HepG2 (cell line): Measurements from ENCODE around the gene MARK2. TPM values are rescaled to one million over a fixed set of nuclear protein-coding genes. Genes with fewer than 3 reads are reported as not detected.
A peak's percentile ranks its signal among the peaks of the same experiment; 100 is the strongest.

Experiments used
- EED ChIP-seq: sonication (generic); formaldehyde crosslinking; IDR thresholded peaks from 2 replicates; pipeline ENCODE4 v1.5.0; 2020; ENCODE audit warnings: mild to moderate bottlenecking, missing genetic modification reagents
- JDP2 ChIP-seq: sonication (generic); formaldehyde crosslinking; IDR thresholded peaks from 2 replicates; pipeline ENCODE4 v1.8.1; 2022; ENCODE audit warnings: missing genetic modification reagents, borderline replicate concordance
- KLF11 ChIP-seq: IDR thresholded peaks from 2 replicates; pipeline ENCODE4 v1.6.1; 2016; ENCODE audit warnings: missing compliant biosample characterization
- MLLT10 ChIP-seq: sonication (generic); formaldehyde crosslinking; IDR thresholded peaks from 2 replicates; pipeline ENCODE4 v1.4.0; 2020; ENCODE audit warnings: missing genetic modification reagents
- MTF2 ChIP-seq: sonication (generic); formaldehyde crosslinking; IDR thresholded peaks from 2 replicates; pipeline ENCODE4 v1.5.0; 2020; ENCODE audit warnings: missing genetic modification reagents, borderline replicate concordance
- NFATC3 ChIP-seq: sonication (generic); formaldehyde crosslinking; IDR thresholded peaks from 2 replicates; pipeline ENCODE4 v1.5.1; 2020; ENCODE audit warnings: mild to moderate bottlenecking, missing genetic modification reagents
- NR2C2 ChIP-seq: sonication (generic); formaldehyde crosslinking; IDR thresholded peaks from 2 replicates; pipeline ENCODE4 v1.4.0; 2020; ENCODE audit warnings: missing genetic modification reagents, mild to moderate bottlenecking, moderate library complexity, borderline replicate concordance
- PCBP1 ChIP-seq: fragments of 200-400 bp; formaldehyde crosslinking; IDR thresholded peaks from 2 replicates; pipeline ENCODE4 v1.6.1; 2017; ENCODE audit warnings: mild to moderate bottlenecking, low read depth, low read length, borderline replicate concordance
- PLRG1 ChIP-seq: fragments of 450-650 bp; conservative IDR thresholded peaks from 2 replicates; pipeline ENCODE4 v1.6.1; 2016
- SIN3B ChIP-seq: fragments of 150-350 bp; IDR thresholded peaks from 2 replicates; pipeline ENCODE4 v1.6.1; 2014; ENCODE audit warnings: low read length
- SSRP1 ChIP-seq: IDR thresholded peaks from 2 replicates; pipeline ENCODE4 v1.6.1; 2016; ENCODE audit warnings: control low read depth
- STAT5B ChIP-seq: sonication (generic); formaldehyde crosslinking; IDR thresholded peaks from 2 replicates; pipeline ENCODE4 v1.4.0; 2020; ENCODE audit warnings: missing genetic modification reagents
- TBX2 ChIP-seq: sonication (generic); formaldehyde crosslinking; IDR thresholded peaks from 2 replicates; pipeline ENCODE4 v1.5.0; 2020; ENCODE audit warnings: missing genetic modification reagents, mild to moderate bottlenecking, borderline replicate concordance
- TOE1 ChIP-seq: sonication (generic); formaldehyde crosslinking; IDR thresholded peaks from 2 replicates; pipeline ENCODE4 v1.4.0; 2020; ENCODE audit warnings: mild to moderate bottlenecking, missing genetic modification reagents
- XRCC5 ChIP-seq: fragments of 200-400 bp; formaldehyde crosslinking; optimal IDR thresholded peaks from 2 replicates; pipeline ENCODE3; 2017; ENCODE audit warnings: mild to moderate bottlenecking, low read length
- ZFP37 ChIP-seq: sonication (generic); formaldehyde crosslinking; IDR thresholded peaks from 2 replicates; pipeline ENCODE4 v1.4.0; 2020; ENCODE audit warnings: missing genetic modification reagents, borderline replicate concordance
- ZFX ChIP-seq: sonication (generic); formaldehyde crosslinking; IDR thresholded peaks from 2 replicates; pipeline ENCODE4 v1.4.0; 2020; ENCODE audit warnings: mild to moderate bottlenecking, low read depth, missing genetic modification reagents, moderate library complexity
- ZNF207 ChIP-seq: fragments of 450-650 bp; IDR thresholded peaks from 2 replicates; pipeline ENCODE4 v1.6.1; 2016; ENCODE audit warnings: antibody characterized with exemption, borderline replicate concordance
- ZNF660 ChIP-seq: sonication (generic); formaldehyde crosslinking; IDR thresholded peaks from 2 replicates; pipeline ENCODE4 v1.5.1; 2020; ENCODE audit warnings: mild to moderate bottlenecking, low read depth, missing genetic modification reagents, borderline replicate concordance
- ZNF678 ChIP-seq: sonication (generic); formaldehyde crosslinking; IDR thresholded peaks from 2 replicates; pipeline ENCODE4 v1.4.0; 2020; ENCODE audit warnings: mild to moderate bottlenecking, missing genetic modification reagents
- ZNF766 ChIP-seq: sonication (generic); formaldehyde crosslinking; IDR thresholded peaks from 2 replicates; pipeline ENCODE4 v1.5.0; 2020; ENCODE audit warnings: missing genetic modification reagents, borderline replicate concordance
- ZNF772 ChIP-seq: sonication (generic); formaldehyde crosslinking; IDR thresholded peaks from 2 replicates; pipeline ENCODE4 v1.5.0; 2020; ENCODE audit warnings: mild to moderate bottlenecking, missing genetic modification reagents
- ZSCAN29 ChIP-seq: sonication (generic); formaldehyde crosslinking; conservative IDR thresholded peaks from 2 replicates; pipeline ENCODE4 v1.4.0; 2020; ENCODE audit warnings: mild to moderate bottlenecking, missing genetic modification reagents
- polyA plus RNA-seq, 8 experiments: library from polyadenylated mRNA; depleted of rRNA in 3 of 8; stranded (reverse) in 7 of 8; unstranded in 1 of 8; fragments of >200 nt; fragmentation: Illumina TruSeq in 4 of 8; extraction: Trizol in 4 of 8; gene quantifications; 2 replicates each; pipeline versions ENCODE4 v1.2.1 to v1.2.3, GENCODE V29; 2011 to 2016; ENCODE audit warnings: low read depth in 4 of 8, missing spikeins in 1 of 8, mixed read lengths in 1 of 8; ENCODE audit not compliant: insufficient read depth in 1 of 8
- total RNA-seq, 5 experiments: library from RNA; depleted of rRNA; stranded (reverse); fragments of >200 nt; fragmentation: Illumina TruSeq; extraction: Trizol; gene quantifications; 2 replicates each; pipeline ENCODE4 v1.2.3, GENCODE V29; 2016; ENCODE audit warnings: low read depth in 1 of 5
- TF ChIP-seq, protein P1 (sequence below): sonication (generic); formaldehyde crosslinking; conservative IDR thresholded peaks from 2 replicates; pipeline ENCODE4 v1.8.0; 2022; ENCODE audit warnings: missing genetic modification reagents
- TF ChIP-seq, protein P2 (sequence below): IDR thresholded peaks from 2 replicates; pipeline ENCODE4 v1.6.1; 2016; ENCODE audit warnings: mild to moderate bottlenecking
- TF ChIP-seq, protein P3 (sequence below): fragments of 450-650 bp; IDR thresholded peaks from 2 replicates; pipeline ENCODE4 v1.6.1; 2017
- TF ChIP-seq, protein P4 (sequence below): sonication (generic); formaldehyde crosslinking; IDR thresholded peaks from 2 replicates; pipeline ENCODE4 v1.5.0; 2020; ENCODE audit warnings: missing genetic modification reagents

MARK2 gene
- total and polyA plus RNA-seq, 2 of the 13 experiments (the other 11 are each of a cell fraction or from before 2014, with no cell fraction given) = 13.5 to 13.9 TPM

DNA sequence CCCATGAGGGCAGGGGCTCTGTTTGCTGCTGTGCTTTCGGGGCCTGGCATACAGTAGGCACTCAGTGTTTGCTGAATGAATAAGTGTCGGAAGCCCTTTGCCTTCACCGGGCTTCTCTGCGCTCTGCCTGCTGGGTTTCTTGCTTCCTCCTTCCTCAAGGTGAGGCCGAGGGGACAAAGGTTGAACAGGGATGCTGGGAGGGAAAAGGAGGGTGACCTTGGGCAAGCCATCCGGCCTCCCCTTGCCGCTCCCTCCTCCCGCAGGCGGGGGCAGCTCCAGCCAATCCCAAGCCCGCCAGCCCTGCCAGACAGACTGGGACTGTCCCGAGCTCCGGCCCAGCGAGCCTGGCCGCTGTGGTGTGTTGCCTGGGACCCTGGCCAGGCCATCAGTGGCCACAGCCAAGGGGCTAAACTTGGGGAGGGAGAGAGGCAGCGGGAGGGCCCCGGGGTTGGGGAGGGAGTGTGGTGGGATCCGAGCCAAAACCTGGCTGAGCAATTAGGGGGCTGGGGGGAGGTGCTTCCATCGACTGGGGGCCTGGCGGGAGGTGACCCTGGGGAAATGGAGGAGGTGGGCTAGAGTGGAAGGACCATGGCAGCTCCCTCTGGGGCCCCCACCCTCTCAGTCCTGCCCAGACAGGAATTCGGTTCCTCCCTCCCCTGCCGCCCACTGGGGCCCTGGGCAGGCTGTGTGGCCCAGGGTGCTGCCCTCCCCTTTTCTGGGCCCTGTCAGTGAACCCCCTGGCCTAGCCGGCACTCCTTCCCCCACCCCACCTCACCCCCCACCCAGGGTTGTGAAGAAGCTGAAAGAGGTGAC lies 81.4 kb downstream of the MARK2 start (continued):
- TF ChIP-seq MTF2 (CRISPR knock-in tag) = no peak
- TF ChIP-seq TOE1 (CRISPR knock-in tag) = no peak
- TF ChIP-seq NR2C2 (CRISPR knock-in tag) = peak; percentile 25; the same call in 1 of the 2 replicates
- TF ChIP-seq PLRG1 = no peak
- TF ChIP-seq MLLT10 (CRISPR knock-in tag) = no peak
- TF ChIP-seq TBX2 (CRISPR knock-in tag) = no peak
- peak; percentile 38 for TF ChIP-seq XRCC5
- TF ChIP-seq ZFP37 (CRISPR knock-in tag) = no peak
- TF ChIP-seq ZNF207 = no peak
- TF ChIP-seq, protein P1, sequence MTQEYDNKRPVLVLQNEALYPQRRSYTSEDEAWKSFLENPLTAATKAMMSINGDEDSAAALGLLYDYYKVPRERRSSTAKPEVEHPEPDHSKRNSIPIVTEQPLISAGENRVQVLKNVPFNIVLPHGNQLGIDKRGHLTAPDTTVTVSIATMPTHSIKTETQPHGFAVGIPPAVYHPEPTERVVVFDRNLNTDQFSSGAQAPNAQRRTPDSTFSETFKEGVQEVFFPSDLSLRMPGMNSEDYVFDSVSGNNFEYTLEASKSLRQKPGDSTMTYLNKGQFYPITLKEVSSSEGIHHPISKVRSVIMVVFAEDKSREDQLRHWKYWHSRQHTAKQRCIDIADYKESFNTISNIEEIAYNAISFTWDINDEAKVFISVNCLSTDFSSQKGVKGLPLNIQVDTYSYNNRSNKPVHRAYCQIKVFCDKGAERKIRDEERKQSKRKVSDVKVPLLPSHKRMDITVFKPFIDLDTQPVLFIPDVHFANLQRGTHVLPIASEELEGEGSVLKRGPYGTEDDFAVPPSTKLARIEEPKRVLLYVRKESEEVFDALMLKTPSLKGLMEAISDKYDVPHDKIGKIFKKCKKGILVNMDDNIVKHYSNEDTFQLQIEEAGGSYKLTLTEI = no peak
- TF ChIP-seq KLF11 (CRISPR knock-in tag) = no peak
- no peak; the same call in 1 of the 2 replicates for TF ChIP-seq ZSCAN29
- TF ChIP-seq ZNF678 = no peak
- TF ChIP-seq NFATC3 (CRISPR knock-in tag) = no peak; the same call in 1 of the 2 replicates
- no peak for TF ChIP-seq PCBP1
- no peak for TF ChIP-seq SIN3B
- TF ChIP-seq ZNF660 (CRISPR knock-in tag) = no peak
- TF ChIP-seq STAT5B (CRISPR knock-in tag) = no peak
- no peak for TF ChIP-seq JDP2 (CRISPR knock-in tag)
- TF ChIP-seq ZNF766 (CRISPR knock-in tag) = no peak
- TF ChIP-seq EED = no peak
- TF ChIP-seq, protein P2, sequence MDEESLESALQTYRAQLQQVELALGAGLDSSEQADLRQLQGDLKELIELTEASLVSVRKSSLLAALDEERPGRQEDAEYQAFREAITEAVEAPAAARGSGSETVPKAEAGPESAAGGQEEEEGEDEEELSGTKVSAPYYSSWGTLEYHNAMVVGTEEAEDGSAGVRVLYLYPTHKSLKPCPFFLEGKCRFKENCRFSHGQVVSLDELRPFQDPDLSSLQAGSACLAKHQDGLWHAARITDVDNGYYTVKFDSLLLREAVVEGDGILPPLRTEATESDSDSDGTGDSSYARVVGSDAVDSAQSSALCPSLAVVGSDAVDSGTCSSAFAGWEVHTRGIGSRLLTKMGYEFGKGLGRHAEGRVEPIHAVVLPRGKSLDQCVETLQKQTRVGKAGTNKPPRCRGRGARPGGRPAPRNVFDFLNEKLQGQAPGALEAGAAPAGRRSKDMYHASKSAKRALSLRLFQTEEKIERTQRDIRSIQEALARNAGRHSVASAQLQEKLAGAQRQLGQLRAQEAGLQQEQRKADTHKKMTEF (CRISPR knock-in tag) = peak; percentile 6; the same call in 1 of the 2 replicates
- no peak; the same call in 1 of the 2 replicates for TF ChIP-seq ZFX (CRISPR knock-in tag)
- 0 out of 2 replicates have a peak, but pooled peaks have one; percentile 2 for TF ChIP-seq ZNF772
- TF ChIP-seq, protein P3, sequence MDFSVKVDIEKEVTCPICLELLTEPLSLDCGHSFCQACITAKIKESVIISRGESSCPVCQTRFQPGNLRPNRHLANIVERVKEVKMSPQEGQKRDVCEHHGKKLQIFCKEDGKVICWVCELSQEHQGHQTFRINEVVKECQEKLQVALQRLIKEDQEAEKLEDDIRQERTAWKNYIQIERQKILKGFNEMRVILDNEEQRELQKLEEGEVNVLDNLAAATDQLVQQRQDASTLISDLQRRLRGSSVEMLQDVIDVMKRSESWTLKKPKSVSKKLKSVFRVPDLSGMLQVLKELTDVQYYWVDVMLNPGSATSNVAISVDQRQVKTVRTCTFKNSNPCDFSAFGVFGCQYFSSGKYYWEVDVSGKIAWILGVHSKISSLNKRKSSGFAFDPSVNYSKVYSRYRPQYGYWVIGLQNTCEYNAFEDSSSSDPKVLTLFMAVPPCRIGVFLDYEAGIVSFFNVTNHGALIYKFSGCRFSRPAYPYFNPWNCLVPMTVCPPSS = no peak
- TF ChIP-seq, protein P4, sequence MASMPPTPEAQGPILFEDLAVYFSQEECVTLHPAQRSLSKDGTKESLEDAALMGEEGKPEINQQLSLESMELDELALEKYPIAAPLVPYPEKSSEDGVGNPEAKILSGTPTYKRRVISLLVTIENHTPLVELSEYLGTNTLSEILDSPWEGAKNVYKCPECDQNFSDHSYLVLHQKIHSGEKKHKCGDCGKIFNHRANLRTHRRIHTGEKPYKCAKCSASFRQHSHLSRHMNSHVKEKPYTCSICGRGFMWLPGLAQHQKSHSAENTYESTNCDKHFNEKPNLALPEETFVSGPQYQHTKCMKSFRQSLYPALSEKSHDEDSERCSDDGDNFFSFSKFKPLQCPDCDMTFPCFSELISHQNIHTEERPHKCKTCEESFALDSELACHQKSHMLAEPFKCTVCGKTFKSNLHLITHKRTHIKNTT (CRISPR knock-in tag) = no peak
- no peak for TF ChIP-seq SSRP1 (CRISPR knock-in tag)
